ENCODE data around the gene ZNF580.

The ZNF580 gene

GRCh38 chr19:55658846-55659459 lies 18.2 kb downstream of the ZNF580 start:
- DNase-seq (ENCODE audit: low read depth in 1 of 2, low spot score in 1 of 2), result no peak

GRCh38 chr19:55659822-55660221 lies 19.0 kb downstream of the ZNF580 start:
- no peak for DNase-seq (ENCODE audit: low read depth in 1 of 2, low spot score in 1 of 2)

GRCh38 chr19:55660404-55660803 lies 19.6 kb downstream of the ZNF580 start:
- no peak for DNase-seq (ENCODE audit: low read depth in 1 of 2, low spot score in 1 of 2)

GRCh38 chr19:55660991-55661390 lies 20.2 kb downstream of the ZNF580 start:
- DNase-seq (ENCODE audit: low read depth in 1 of 2, low spot score in 1 of 2), result no peak

- no peak for DNase-seq (ENCODE audit: low read depth in 1 of 2, low spot score in 1 of 2)
Measured at GRCh38 chr19:55661826-55662225, 21.0 kb downstream of the ZNF580 start.

- DNase-seq (ENCODE audit: low read depth in 1 of 2, low spot score in 1 of 2), result no peak
Measured at GRCh38 chr19:55663846-55664536, 23.2 kb downstream of the ZNF580 start.

GRCh38 chr19:55666343-55667005 lies 25.7 kb downstream of the ZNF580 start:
- DNase-seq (ENCODE audit: low read depth in 1 of 2, low spot score in 1 of 2), result no peak

- DNase-seq (ENCODE audit: low read depth in 1 of 2, low spot score in 1 of 2), result no peak
Measured at GRCh38 chr19:55667006-55667381, 26.2 kb downstream of the ZNF580 start.

GRCh38 chr19:55667511-55667910 lies 26.7 kb downstream of the ZNF580 start:
- no peak for DNase-seq (ENCODE audit: low read depth in 1 of 2, low spot score in 1 of 2)

- no peak for DNase-seq (ENCODE audit: low read depth in 1 of 2, low spot score in 1 of 2)
Measured at GRCh38 chr19:55667958-55668357, 27.2 kb downstream of the ZNF580 start.

GRCh38 chr19:55668603-55669348 lies 28.0 kb downstream of the ZNF580 start:
- DNase-seq (ENCODE audit: low read depth in 1 of 2, low spot score in 1 of 2), result no peak

GRCh38 chr19:55669418-55670279 lies 28.8 kb downstream of the ZNF580 start:
- no peak for DNase-seq (ENCODE audit: low read depth in 1 of 2, low spot score in 1 of 2)

GRCh38 chr19:55670280-55671053 lies 29.7 kb downstream of the ZNF580 start:
- DNase-seq (ENCODE audit: low read depth in 1 of 2, low spot score in 1 of 2), result no peak

GRCh38 chr19:55671054-55671378 lies 30.2 kb downstream of the ZNF580 start:
- no peak for DNase-seq (ENCODE audit: low read depth in 1 of 2, low spot score in 1 of 2)

GRCh38 chr19:55672418-55672817 lies 31.6 kb downstream of the ZNF580 start:
- DNase-seq (ENCODE audit: low read depth in 1 of 2, low spot score in 1 of 2), result no peak

GRCh38 chr19:55673465-55673864 lies 32.7 kb downstream of the ZNF580 start:
- DNase-seq (ENCODE audit: low read depth in 1 of 2, low spot score in 1 of 2), result no peak

- no peak for DNase-seq (ENCODE audit: low read depth in 1 of 2, low spot score in 1 of 2)
Measured at GRCh38 chr19:55673889-55674288, 33.1 kb downstream of the ZNF580 start.

- no peak for DNase-seq (ENCODE audit: low read depth in 1 of 2, low spot score in 1 of 2)
Measured at GRCh38 chr19:55674459-55674840, 33.6 kb downstream of the ZNF580 start.

- DNase-seq (ENCODE audit: low read depth in 1 of 2, low spot score in 1 of 2), result peak; percentile 92 to 96
Measured at GRCh38 chr19:55674841-55675660, 34.2 kb downstream of the ZNF580 start, which contains the start of gene EPN1. EPN1 (plus strand) TSS chr19:55675226; CDS start chr19:55678628, 3,402 bp downstream.
